Activated B cell treated with CpG ODN at 0.5 μM for 24 hours (primary cell): ENCODE data around the gene TMEM144. TPM values are rescaled to one million over a fixed set of nuclear protein-coding genes. Genes with fewer than 3 reads are reported as not detected.

Experiments
- ATAC-seq: fragments of 200-7000 bp; cut with Tn5 transposase; one replicate; pipeline ENCODE4 v1.10.0; 2021; ENCODE audit warnings: low read depth, mild to moderate bottlenecking, moderate library complexity
- CTCF ChIA-PET: fragments of 350-600 bp; sonication (Branson Sonifier 250); formaldehyde crosslinking; loops from one replicate; lab custom pipeline; 2021; ENCODE audit warnings: antibody characterized with exemption; lab: Charles Lee
- POLR2A ChIA-PET: fragments of 350-600 bp; sonication (Branson Sonifier 250); formaldehyde crosslinking; loops from one replicate; lab custom pipeline; 2021; ENCODE audit warnings: antibody characterized with exemption; lab: Charles Lee
- DNase-seq: peaks from one replicate; pipeline ENCODE4 v3.0.0; 2022
- H3K27ac Mint-ChIP-seq: one replicate; pipeline ENCODE4 v1.8.0; 2020; ENCODE audit warnings: mixed read lengths
- H3K27me3 Mint-ChIP-seq: one replicate; pipeline ENCODE4 v1.8.0; 2021; ENCODE audit warnings: mixed read lengths
- H3K36me3 Mint-ChIP-seq: one replicate; pipeline ENCODE4 v1.8.0; 2021; ENCODE audit warnings: low read depth, mixed read lengths
- H3K4me1 Mint-ChIP-seq: one replicate; pipeline ENCODE4 v1.8.0; 2021; ENCODE audit warnings: mixed read lengths
- H3K4me3 Mint-ChIP-seq: one replicate; pipeline ENCODE4 v1.8.0; 2020; ENCODE audit warnings: mild to moderate bottlenecking, mixed read lengths
- H3K9me3 Mint-ChIP-seq: one replicate; pipeline ENCODE4 v1.8.0; 2020; ENCODE audit warnings: mixed read lengths
- intact Hi-C: fragments of 100-400 bp; cut with micrococcal nuclease; formaldehyde crosslinking; loops from one replicate; pipeline ENCODE4 v1.15.1; 2024
- total RNA-seq: library from RNA; stranded (reverse); gene quantifications from 2 replicates; pipeline ENCODE4 v1.2.3, GENCODE V29; 2022
- TF ChIP-seq, protein P1 (sequence below): fragments of 200-600 bp; IDR thresholded peaks from one replicate; pipeline ENCODE4 v1.8.0; 2022; ENCODE audit warnings: antibody characterized with exemption, mild to moderate bottlenecking

TMEM144 gene
- total RNA-seq, 1 donor from 2014 or later = not detected

DNA sequence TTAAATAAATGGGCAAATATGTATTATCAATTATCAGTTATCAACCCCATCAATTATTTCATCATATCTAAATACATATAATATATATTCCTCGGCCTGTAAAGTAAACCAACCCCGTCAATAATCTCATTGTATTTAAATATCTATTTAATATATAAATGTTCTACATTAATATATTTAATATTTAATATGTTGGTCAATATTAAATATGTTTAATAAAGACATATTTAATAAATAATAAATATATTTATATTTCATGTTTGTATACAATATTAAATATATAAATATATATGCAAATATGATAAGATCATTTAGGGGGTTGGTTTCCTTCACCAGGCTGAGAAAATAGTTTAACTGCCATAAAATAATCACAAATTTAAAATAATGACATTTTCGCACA is 6.4 kb upstream of the TMEM144 start:
- Mint-ChIP-seq H3K27me3 (peaks cover under 1% of the 10 kb centered on the region), H3K4me3 (no peak overlapping the region), H3K9me3 (no peaks in the 10 kb centered on the region), H3K27ac (no peak overlapping the region), H3K4me1 (no peaks in the 10 kb centered on the region), H3K36me3 (no peaks in the 10 kb centered on the region)
- TF ChIP-seq, protein P1, sequence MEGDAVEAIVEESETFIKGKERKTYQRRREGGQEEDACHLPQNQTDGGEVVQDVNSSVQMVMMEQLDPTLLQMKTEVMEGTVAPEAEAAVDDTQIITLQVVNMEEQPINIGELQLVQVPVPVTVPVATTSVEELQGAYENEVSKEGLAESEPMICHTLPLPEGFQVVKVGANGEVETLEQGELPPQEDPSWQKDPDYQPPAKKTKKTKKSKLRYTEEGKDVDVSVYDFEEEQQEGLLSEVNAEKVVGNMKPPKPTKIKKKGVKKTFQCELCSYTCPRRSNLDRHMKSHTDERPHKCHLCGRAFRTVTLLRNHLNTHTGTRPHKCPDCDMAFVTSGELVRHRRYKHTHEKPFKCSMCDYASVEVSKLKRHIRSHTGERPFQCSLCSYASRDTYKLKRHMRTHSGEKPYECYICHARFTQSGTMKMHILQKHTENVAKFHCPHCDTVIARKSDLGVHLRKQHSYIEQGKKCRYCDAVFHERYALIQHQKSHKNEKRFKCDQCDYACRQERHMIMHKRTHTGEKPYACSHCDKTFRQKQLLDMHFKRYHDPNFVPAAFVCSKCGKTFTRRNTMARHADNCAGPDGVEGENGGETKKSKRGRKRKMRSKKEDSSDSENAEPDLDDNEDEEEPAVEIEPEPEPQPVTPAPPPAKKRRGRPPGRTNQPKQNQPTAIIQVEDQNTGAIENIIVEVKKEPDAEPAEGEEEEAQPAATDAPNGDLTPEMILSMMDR = no peak
- DNase-seq (no peak), ATAC-seq (no peak)
- ChIA-PET CTCF (no interaction called here), POLR2A (no interaction called here)
- intact Hi-C loops = no loop called here

DNA sequence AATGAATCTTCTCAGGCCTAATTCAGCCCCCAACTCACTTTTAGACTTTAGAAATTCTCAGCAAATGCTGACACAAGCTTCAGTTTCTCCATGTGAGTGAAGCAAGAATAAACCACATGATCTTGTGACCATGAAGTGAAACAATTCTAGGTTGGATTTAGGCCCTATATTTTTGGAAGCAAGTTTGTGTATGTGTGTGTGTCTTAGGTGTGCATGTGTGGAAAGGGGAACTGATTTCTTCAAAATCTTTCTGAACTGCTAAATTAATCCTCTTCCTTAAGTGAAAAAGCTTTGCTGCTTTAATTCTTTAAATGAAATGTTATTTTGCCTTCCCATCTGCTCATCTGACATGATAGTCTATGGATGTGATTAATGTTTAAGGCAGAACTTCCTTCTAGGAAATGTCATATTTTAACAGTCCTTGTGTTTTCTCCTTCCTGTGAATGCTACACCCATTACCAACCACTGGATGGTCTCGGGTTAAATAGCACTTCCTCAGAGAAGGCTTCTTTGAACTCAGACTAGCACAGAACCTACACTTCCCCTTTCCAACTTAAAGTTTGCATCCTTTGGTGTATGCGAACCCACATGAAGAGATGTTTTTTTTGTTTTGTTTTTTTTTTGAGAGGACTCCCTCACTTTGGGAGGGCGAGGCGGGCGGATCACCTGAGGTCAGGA is 1.2 kb upstream of the TMEM144 start:
- Mint-ChIP-seq H3K4me3 (no peak overlapping the region), H3K9me3 (no peaks in the 10 kb centered on the region), H3K4me1 (peaks cover 14% of the 10 kb centered on the region), H3K27ac (no peak overlapping the region), H3K36me3 (no peaks in the 10 kb centered on the region), H3K27me3 (peaks cover 13% of the 10 kb centered on the region)
- no peak for DNase-seq
- no peak for ATAC-seq
- intact Hi-C loops = no loop called here
- TF ChIP-seq, protein P1 = no peak
- POLR2A ChIA-PET = no interaction called here
- CTCF ChIA-PET = no interaction called here

DNA sequence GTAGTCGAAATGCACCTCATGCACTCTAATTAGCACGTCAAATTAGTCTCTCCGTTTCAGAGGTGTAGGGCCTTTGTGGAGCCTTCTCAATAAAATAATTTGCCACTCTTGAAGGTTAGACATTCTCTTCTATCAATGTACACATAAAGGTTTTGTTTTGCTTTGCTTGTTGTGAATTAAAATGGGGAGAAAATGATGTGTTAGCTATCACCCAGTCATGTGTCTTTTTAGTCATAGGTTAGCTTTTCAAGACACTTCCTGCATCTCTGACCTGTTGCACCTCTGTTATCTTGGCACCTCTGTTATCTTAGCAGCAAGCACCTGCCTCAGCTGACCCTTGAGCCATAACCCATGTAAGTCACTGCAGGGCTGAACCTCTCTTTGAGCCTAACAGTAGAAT is 936 bp downstream of the TMEM144 start:
- peaks cover 13% of the 10 kb centered on the region for H3K27me3 Mint-ChIP-seq
- CTCF ChIA-PET = no interaction called here

DNA sequence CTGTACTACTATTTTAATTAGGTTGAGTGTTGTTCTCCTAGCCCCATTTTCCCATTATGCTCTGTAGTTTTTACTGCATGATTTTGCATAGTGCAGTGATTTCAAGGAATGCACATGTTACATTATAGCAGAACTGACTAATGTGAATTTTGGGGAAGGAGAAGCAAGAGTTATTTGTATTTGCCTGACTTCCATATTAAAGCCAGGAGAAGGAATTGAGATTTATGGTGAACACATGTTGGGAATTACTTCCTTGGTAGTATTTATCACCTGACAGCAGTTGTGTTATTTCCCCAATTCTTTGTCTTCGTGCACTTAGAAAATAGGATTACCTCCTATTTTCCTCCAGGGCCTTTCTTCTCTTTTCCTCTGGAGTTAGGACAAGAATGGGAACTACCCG is 3.2 kb downstream of the TMEM144 start:
- intact Hi-C loops = no loop called here
- TF ChIP-seq, protein P1 = no peak
- no peaks in the 10 kb centered on the region for H3K9me3 Mint-ChIP-seq
- peaks cover 14% of the 10 kb centered on the region for H3K4me1 Mint-ChIP-seq
- ATAC-seq (no peak), DNase-seq (no peak)
- H3K4me3 Mint-ChIP-seq = no peak overlapping the region
- CTCF ChIA-PET = no interaction called here
- H3K36me3 Mint-ChIP-seq = no peaks in the 10 kb centered on the region
- peaks cover 13% of the 10 kb centered on the region for H3K27me3 Mint-ChIP-seq
- H3K27ac Mint-ChIP-seq = no peak overlapping the region
- POLR2A ChIA-PET = no interaction called here

More for the DNA sequence above, 936 bp downstream of the TMEM144 start:
- Mint-ChIP-seq H3K4me3 (no peak overlapping the region), H3K4me1 (peaks cover 14% of the 10 kb centered on the region), H3K27ac (no peak overlapping the region), H3K36me3 (no peaks in the 10 kb centered on the region), H3K9me3 (no peaks in the 10 kb centered on the region)
- POLR2A ChIA-PET = no interaction called here
- intact Hi-C loops = no loop called here
- DNase-seq (no peak), ATAC-seq (no peak)
- TF ChIP-seq, protein P1 = no peak

DNA sequence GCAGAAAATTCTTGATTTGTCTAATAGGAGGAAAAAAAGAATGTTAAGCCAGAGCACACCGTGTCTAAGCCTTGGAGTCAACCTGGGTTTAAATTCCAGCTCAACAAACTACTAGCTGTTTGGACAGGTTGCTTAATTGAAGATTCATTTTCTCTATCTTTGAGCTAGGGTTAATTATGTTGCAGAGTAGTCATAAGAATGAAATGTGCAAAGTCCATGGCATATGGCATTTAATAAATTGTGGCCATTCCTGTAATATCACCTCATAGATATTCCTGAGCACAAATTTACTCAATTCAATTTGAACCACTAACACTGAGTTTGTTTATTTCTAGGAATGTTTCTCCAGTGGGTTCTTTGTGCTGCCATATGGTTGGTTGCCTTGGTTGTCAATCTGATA is 4.6 kb downstream of the TMEM144 start:
- TF ChIP-seq, protein P1 = no peak
- Mint-ChIP-seq H3K36me3 (no peaks in the 10 kb centered on the region), H3K27ac (no peak overlapping the region), H3K9me3 (no peaks in the 10 kb centered on the region), H3K4me1 (peaks cover 11% of the 10 kb centered on the region), H3K27me3 (peaks cover 8% of the 10 kb centered on the region), H3K4me3 (no peak overlapping the region)
- CTCF ChIA-PET = no interaction called here
- POLR2A ChIA-PET = no interaction called here
- DNase-seq = no peak
- intact Hi-C loops = no loop called here
- no peak for ATAC-seq
